H1 (cell line): ENCODE data around the gene RELB. TPM values are rescaled to one million over a fixed set of nuclear protein-coding genes. Genes with fewer than 3 reads are reported as not detected.

Source experiments
- CHD7 ChIP-seq: fragments of 300-600 bp; sonication (generic); IDR thresholded peaks from 2 replicates; pipeline ENCODE4 v1.7.1; 2012; ENCODE audit warnings: low read length, moderate library complexity, mild to moderate bottlenecking, inconsistent platforms; ENCODE audit not compliant: insufficient replicate concordance
- polyA plus RNA-seq, 7 experiments: library from polyadenylated mRNA; depleted of rRNA in 3 of 7; stranded (reverse) in 5 of 7; unstranded in 2 of 7; fragments of >200 nt in 5 of 7; fragments of 200-250 nt in 2 of 7; gene quantifications; 1 replicate in 5 of 7; 2 replicates in 1 of 7; 4 replicates in 1 of 7; pipeline versions ENCODE4 v1.2.1 to v1.2.3, GENCODE V29; 2011 to 2013; ENCODE audit warnings: missing spikeins in 2 of 7, mixed read lengths in 2 of 7
- total RNA-seq: library from RNA; stranded (reverse); fragmentation: NEBNext Ultra II Directional; extraction: Animal tissue kit (Norgen Biotek cat#: 25700); gene quantifications from 2 replicates; pipeline ENCODE4 v1.2.1, GENCODE V29; 2021

Gene RELB
- total and polyA plus RNA-seq, 2 of the 8 experiments (the other 6 are each of a cell fraction or from before 2014, with no cell fraction given) = 10.0 to 13.1 TPM

DNA sequence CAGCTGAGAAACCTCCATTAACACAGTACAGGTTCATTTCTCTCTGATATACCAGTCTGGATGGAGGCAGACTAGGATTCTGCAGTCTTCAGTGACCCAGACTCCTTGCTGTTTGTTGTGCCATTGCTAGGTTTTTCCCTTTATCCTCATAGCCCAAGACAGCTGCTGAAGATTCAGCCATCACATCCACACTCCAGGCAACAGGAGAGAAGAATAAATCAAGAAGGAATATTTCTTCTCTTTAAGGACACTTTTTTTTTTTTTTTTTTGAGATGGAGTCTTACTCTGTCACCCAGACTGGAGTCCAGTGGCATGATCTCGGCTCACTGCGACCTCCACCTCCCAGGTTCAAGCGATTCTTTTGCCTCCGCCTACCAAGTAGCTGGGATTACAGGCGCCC is 31.8 kb upstream of the RELB start (continued):
- TF ChIP-seq CHD7 = no peak
